ENCODE data around the gene TBC1D4. TPM values are rescaled to one million over a fixed set of nuclear protein-coding genes. Genes with fewer than 3 reads are reported as not detected.

TBC1D4 gene
- total RNA-seq, 1 donor from 2014 or later, result 30.4 TPM

GRCh38 chr13:75417012-75417384, 65.0 kb downstream of the TBC1D4 start:
- DNase-seq, result no peak

- DNase-seq, result no peak
These were observed 65.5 kb downstream of the TBC1D4 start for GRCh38 chr13:75416327-75417011.

- DNase-seq, result no peak
These were observed 66.3 kb downstream of the TBC1D4 start for GRCh38 chr13:75415694-75416093.

- no peak for DNase-seq
These were observed 66.8 kb downstream of the TBC1D4 start for GRCh38 chr13:75415171-75415570.

- no peak for DNase-seq
These were observed 67.7 kb downstream of the TBC1D4 start for GRCh38 chr13:75414036-75414827.

GRCh38 chr13:75411924-75412537, 69.9 kb downstream of the TBC1D4 start:
- no peak for DNase-seq

- DNase-seq, result no peak
These were observed 71.8 kb downstream of the TBC1D4 start for GRCh38 chr13:75410207-75410606.

- DNase-seq, result no peak
These were observed 74.0 kb downstream of the TBC1D4 start for GRCh38 chr13:75407998-75408397.

GRCh38 chr13:75407473-75407872, 74.5 kb downstream of the TBC1D4 start:
- DNase-seq, result no peak

- peak; percentile 47 for DNase-seq
These were observed 75.8 kb downstream of the TBC1D4 start for GRCh38 chr13:75405976-75406703.

GRCh38 chr13:75404726-75405125, 77.2 kb downstream of the TBC1D4 start:
- no peak for DNase-seq

- no peak for DNase-seq
These were observed 79.2 kb downstream of the TBC1D4 start for GRCh38 chr13:75402787-75403186.

- no peak for DNase-seq
These were observed 81.2 kb downstream of the TBC1D4 start for GRCh38 chr13:75400775-75401174.

- DNase-seq, result no peak
These were observed 82.1 kb downstream of the TBC1D4 start for GRCh38 chr13:75399879-75400217.

GRCh38 chr13:75399168-75399878, 82.6 kb downstream of the TBC1D4 start:
- no peak for DNase-seq

GRCh38 chr13:75398072-75398471, 83.9 kb downstream of the TBC1D4 start:
- no peak for DNase-seq

GRCh38 chr13:75395901-75396300, 86.1 kb downstream of the TBC1D4 start:
- DNase-seq, result no peak

GRCh38 chr13:75395066-75395465, 86.9 kb downstream of the TBC1D4 start:
- DNase-seq, result no peak

GRCh38 chr13:75393839-75394520, 88.0 kb downstream of the TBC1D4 start:
- no peak for DNase-seq

- DNase-seq, result no peak
These were observed 90.4 kb downstream of the TBC1D4 start for GRCh38 chr13:75391432-75392100.

- DNase-seq, result no peak
These were observed 91.7 kb downstream of the TBC1D4 start for GRCh38 chr13:75390229-75390628.
